Right ventricle myocardium inferior (tissue), 1 donor: Measurements from ENCODE around the gene SRSF8. TPM values are rescaled to one million over a fixed set of nuclear protein-coding genes. Genes with fewer than 3 reads are reported as not detected.
"Not testable (repeated sequence)": the region's sequence is repeated elsewhere in the genome, so short reads cannot be mapped to it uniquely, and the experiment has no call there.

Experiments used
- ATAC-seq: fragments of 200-7000 bp; cut with Tn5 transposase; one replicate; pipeline ENCODE4 v1.9.1; 2020; ENCODE audit warnings: mild to moderate bottlenecking, moderate library complexity
- DNase-seq: peaks from one replicate; pipeline ENCODE4 v3.0.0; 2021; ENCODE audit errors: missing footprints
- intact Hi-C: fragments of 100-400 bp; cut with DNase I; formaldehyde crosslinking; loops from one replicate; pipeline ENCODE4 v1.11.0; 2022
- total RNA-seq: library from RNA; stranded (reverse); fragmentation: NEBNext Ultra II Directional; extraction: Animal tissue kit (Norgen Biotek cat#: 25700); gene quantifications from one replicate; pipeline ENCODE4 v1.2.1, GENCODE V29; 2021
- donor health status: DM: no; HTN: yes; CAD: no; lungs with severe emphysema.

SRSF8 gene
- total RNA-seq, 1 donor from 2014 or later = 22.8 TPM

DNA sequence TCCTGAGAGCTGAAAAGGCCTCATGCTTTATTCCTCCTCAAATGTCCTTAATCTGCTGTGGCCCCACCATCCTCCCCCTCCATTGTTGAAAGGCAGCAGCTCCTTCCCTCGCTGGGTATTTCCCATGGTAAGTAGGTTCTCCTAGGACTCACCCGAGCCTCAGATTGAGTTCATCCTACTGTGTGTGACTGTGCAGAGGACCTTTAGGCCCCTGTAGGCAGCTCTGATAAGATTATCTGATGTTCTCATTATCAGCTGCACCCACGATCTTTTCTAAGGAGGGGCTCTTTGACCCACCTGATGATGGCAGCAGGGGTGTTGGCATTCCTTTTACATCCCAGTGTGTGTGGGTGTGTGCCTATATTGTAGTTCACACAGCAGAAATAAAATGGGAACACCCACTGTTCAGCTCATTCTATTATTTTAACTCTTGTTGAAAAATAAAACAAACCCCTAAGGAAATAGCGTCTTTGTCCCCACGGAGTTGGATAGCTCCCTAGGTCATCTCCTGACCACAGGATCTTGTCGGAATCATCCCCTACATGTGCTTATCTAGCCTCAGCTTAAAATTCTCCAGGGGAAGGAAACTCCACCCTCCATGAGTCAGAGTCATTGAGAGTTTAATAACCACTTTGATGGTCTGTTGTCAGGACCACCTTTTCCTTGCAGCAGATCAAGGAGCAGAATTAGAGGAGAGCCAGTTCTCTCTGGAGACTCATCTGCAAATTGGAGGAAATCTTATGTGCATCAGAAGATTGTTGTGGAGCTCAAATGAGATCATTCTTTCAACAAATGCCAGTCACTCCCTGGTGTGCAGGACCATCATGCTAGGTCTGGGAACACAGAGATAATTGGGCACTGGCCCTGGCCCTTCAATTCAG lies 42.2 kb downstream of the SRSF8 start:
- ATAC-seq = peak; percentile 53
- DNase-seq = no peak
- intact Hi-C loops = loop anchor here (2.0 kb wide), 1 partner anchor 42 kb away; no protein-coding TSS in a partner anchor

DNA sequence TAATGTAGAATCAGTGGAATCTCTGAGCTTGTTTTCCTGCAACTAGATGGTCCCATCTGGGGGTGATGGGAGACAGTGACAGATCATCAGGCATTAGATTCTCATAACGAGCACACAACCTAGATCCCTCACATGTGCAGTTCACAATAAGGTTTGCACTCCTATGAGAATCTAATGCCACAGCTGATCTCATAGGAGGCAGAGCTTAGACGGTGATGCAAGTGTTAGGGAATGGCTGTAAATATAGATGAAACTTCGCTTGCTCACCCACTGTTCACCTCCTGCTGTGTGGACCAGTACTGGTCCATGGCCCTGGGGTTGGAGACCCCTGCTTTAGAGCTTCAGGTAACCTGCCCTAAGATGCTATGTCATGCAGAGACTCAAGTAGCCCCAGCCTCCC lies 44.8 kb downstream of the SRSF8 start:
- ATAC-seq, DNase-seq, intact Hi-C loops: not testable (repeated sequence)

DNA sequence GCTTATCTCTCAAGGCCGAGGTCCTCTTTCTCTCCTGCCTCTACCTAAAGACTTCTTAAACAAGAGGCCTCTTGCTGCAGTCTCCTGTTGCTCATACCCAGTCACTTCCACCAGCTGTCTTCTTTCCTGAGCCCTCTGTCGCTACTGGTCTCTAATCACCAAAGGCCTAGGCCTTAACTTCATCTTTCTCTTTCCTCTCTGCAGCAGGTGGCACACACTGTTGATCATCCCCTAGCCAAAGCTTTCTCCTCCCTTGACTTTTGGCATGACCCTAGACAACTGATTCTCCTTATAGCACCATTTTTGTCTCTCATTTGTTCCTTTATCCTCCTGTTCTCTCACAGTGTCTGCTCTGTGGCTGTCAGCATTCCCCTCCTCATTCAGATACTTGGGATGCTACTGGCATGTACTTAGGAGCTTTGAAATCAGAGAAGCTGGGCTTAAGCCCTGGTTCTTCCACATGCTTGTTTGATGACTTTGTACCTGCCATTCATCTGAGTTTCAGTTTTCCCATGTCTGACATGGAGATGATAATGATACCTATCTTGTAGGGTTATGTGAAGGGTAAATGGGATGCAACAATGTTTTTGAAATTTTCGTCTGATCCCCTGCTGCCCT lies 45.3 kb downstream of the SRSF8 start:
- no peak for ATAC-seq
- intact Hi-C loops = no loop called here

DNA sequence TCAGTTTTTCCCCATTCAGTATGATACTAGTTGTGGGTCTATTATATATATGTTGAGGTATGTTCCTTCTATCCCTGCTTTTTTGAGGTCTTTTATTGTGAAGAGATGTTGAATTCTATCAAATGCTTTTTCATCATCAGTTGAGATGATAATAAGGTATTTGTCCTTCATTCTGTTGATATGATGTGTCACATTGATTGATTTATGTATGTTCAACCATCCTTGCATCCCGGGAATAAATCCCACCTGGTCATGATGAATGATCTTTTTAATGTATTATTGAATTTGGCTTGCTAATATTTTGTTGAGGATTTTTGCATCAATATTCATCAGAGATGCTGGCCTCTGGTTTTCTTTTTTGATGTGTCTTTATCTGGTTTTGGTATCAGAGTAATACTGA lies 48.9 kb downstream of the SRSF8 start:
- ATAC-seq = no peak
- no peak for DNase-seq
- intact Hi-C loops = no loop called here

More for the DNA sequence above, 45.3 kb downstream of the SRSF8 start:
- no peak for DNase-seq

DNA sequence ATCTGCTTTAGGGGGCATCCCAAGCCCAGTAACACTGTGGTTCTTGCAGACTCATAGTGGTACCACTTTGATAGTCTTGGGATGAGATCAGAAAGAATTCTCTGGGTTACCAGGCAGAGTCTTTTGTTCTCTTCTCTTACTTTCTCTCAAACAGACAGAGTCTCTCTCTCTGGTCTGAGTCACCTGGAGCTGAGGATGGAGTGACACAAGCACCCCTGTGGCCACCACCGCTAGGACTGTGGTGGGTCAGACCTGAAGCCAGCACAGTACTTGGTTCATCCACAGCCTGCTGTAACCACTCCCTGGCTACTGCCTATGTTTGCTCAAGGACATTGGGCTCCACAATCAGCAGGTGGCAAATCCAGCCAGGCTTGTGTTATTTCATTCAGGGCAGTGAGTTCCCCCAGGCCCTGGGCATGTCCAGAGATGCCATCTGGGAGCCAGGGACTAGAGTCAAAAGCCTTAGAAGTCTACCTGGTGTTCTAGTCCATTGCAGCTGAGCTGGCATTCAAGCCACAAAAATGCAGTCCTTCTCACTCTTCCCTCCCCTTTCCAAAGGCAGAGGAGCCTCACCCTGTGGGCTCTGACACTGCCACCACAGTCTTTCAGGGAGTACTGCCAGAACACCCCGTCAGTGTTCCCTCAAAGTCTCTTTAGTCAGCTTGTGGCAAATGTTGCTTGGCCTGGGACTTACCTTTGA lies 52.8 kb downstream of the SRSF8 start:
- no peak for ATAC-seq
- intact Hi-C loops = no loop called here
- DNase-seq = no peak

Other genes with a start within 250 kb of the SRSF8 start
- gene CWC15, start 93.4 kb upstream of the SRSF8 start, total RNA-seq = 79.1 TPM
- 0.54 TPM for gene KDM4D, start 93.2 kb upstream of the SRSF8 start, total RNA-seq
- gene KDM4E, start 41.7 kb upstream of the SRSF8 start, total RNA-seq = not detected
- not detected for gene KDM4F, start 17.5 kb upstream of the SRSF8 start, total RNA-seq
- gene ENDOD1, start 22.9 kb downstream of the SRSF8 start, total RNA-seq = 11.2 TPM
- 6.0 TPM for gene SESN3, start 164.3 kb downstream of the SRSF8 start, total RNA-seq